Measurements from ENCODE around the gene GNB4.

GNB4 gene

DNA sequence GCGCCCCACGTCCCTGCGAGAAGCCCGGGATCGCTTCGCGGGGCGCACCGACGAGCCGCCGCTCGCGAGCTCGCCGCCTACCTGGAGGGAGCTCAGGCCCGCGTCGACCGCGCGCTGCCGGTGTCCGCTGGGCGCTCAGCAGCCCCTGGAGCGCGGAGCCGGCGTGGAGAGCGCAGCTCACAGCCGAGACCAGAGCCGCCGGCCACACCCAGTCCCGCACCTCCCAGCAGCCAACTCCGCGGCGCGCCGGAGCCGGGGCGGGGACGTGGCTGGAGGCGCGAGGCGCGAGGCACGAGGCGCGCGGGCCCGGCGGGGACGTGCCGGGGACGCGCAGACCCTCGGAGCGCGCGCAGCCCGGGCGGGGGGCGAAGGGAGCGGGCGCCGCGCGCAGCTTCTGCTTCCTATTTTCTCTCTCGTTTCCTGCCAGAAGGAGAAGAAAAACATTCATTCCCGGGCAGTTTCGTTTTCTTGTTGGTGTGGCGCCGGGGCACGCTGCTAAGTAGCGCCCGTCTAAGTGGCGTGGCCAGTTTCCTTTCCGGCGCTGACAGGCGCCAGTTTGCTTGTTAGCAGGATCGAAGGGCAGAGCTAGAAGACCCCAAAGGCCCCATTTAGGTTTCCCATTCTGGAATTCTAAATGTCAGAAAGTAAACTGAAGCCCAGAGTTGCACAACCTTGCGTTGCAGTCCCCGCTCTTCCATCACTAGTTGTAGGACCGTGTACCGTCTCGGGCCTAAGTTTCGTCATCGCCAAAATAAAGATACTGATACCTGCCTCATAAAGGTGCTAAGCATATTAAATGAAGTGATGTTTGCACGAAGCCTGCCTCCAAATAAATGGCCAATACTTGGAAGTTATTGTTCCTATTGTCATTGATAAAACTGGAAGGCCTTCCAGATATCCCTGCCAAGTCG lies at the start of gene GNB4:
GNB4 (minus strand) TSS at position 206 of the 911 bp plus-strand sequence. CDS start 25,270 bp downstream, outside the sequence.
- DNase-seq (ENCODE audit: low spot score) = peak; percentile 70

DNA sequence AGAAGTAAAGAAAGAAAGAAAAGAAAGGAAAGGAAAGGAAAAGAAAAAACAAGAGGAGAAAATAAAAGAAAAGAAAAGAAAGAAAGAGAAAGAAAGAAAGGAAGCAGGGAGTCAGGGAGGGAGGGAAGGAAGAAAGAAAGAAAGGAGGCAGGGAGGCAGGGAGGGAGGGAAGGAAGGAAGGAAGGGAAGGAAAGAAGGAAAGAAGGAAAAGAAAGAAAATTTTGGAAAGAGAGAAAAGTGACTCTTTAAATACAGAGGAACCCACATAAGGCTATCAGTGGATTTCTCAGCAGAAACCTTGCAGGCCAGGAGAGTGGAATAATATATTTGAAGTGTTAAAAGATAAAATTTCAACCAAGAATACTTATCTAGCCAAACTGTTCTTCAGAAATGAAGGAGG lies 44.2 kb upstream of the GNB4 start:
- no peak for DNase-seq (ENCODE audit: low spot score)

DNA sequence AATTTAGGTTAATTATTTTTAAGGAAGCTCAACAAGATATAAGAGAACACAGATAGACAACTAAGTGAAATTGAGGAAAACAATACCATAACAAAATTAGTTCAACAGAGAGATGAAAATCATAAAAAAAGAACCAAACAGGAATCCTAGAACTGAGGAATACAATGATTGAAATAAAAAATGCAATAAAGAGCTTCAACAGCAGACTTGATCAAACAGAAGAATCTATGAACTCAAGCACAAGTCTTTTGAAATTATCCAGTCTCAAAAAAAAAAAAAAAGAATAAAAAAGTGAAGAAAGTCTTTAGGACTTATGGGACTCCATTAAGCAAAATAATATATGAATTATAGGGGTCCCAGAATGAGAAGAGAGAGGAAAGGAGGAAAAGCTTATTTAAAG lies 42.0 kb upstream of the GNB4 start:
- no peak for DNase-seq (ENCODE audit: low spot score)

DNA sequence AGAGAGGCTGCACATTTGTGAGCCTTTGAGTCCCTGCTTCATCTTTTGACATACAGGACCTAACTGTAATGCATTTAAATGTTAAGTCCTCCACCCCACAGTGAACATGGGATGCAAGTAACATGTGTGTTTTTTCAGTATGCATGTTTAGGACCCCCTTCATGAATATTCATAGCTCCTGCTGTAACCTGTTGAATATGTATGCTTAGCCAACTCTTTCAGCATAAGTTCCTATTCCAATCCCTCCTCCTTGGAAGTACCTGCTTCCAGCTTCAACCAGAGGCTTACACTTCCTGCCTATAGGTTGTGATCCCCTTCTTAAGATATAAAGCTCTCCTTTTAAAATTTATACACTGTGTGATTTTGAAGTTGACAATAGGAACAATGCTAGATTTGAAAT lies 36.9 kb upstream of the GNB4 start:
- DNase-seq (ENCODE audit: low spot score) = no peak

DNA sequence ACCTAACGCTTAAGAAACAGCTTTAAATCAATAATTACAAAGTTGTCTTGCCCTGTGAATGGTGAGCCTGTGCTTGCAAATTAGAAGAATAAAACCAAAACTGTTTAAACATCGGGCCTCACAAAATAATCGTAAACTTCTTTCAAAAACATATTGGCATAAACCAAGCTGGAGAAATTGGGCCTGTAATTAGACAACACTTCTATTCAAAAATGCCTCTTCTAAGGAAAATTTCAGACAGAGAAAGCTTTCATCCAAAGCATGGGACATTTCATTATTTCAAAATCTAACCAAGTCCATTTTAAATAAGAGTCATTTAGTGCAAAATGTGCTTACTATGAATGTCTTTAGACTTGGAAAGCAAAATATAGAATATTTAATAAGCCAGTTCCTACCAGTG lies 35.5 kb upstream of the GNB4 start:
- DNase-seq (ENCODE audit: low spot score) = peak; percentile 35

DNA sequence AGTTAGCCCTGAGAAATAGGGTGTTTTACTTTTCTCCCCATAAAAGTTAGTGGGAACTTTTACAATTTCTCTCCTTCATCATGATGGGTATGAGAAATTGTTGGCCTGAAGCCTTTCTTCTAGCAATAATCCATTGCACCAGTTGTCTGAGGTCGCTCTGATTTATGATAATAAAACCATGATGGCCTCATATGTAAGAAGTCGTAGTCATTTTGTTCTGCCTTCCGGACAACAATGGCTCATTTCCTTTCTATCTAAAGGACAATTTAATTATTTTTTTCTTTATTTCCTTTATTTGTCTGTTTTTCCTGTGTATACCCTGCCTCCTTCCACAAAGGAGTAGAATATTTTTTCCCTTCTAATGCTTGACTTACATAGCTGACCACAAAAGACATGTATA lies 31.6 kb upstream of the GNB4 start:
- DNase-seq (ENCODE audit: low spot score) = no peak

DNA sequence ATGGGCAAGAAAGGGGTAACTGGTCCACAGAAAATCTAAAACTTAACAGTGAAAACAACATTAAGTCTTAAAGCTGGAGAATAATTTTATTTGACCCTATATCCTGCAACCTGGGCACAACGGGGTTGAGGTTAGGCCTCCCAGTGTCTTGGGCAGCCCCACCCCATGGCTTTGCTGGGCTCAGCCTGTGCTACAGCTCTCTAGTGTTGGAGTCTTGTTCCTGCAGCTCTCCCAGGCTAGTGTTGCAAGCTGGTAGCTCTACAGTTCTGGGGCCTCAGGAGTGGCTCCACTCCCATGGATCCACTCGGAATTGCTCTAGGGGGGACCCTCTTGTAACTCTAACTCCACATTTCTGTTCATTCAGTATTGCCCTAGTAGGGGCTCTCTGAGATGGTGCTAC lies 24.9 kb upstream of the GNB4 start:
- no peak for DNase-seq (ENCODE audit: low spot score)

DNA sequence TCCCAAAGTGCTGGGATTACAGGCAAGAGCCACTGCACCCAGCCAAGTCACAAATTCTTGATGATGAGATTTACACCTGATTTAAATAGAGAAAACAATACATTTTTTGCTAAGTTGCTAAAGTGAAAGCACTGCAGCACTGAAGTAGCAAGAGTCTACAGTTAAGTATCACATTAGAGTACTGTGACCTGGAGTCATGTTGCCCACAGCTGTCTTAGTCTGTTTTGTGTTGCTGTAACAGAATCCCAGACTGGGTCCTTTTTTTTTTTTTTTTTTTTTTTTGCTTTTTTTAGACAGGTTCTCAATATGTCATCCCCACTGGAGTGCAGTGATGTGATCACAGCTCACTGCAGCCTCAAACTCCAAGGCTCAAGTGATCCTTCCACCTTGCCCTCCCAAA lies 23.2 kb upstream of the GNB4 start:
- DNase-seq (ENCODE audit: low spot score) = no peak

DNA sequence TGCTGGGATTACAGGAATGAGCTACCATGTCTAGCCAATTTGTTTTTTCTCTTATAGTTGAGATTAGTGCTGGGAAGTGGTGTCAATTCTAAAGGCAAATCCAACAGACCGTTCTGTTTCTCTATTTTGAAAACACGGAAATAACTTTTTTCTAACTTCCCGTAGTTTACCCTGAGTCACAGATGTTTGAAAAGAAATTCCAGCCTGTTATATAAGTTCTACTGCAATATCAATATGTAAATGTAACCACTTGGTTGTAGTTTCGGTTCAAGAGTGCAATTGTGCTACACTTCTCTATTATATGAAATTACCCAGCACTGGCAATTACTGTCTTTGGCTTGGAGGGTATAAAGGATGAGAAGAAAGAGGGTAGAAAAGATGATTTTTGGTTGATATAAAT lies 22.3 kb upstream of the GNB4 start:
- peak; percentile 27 for DNase-seq (ENCODE audit: low spot score)

DNA sequence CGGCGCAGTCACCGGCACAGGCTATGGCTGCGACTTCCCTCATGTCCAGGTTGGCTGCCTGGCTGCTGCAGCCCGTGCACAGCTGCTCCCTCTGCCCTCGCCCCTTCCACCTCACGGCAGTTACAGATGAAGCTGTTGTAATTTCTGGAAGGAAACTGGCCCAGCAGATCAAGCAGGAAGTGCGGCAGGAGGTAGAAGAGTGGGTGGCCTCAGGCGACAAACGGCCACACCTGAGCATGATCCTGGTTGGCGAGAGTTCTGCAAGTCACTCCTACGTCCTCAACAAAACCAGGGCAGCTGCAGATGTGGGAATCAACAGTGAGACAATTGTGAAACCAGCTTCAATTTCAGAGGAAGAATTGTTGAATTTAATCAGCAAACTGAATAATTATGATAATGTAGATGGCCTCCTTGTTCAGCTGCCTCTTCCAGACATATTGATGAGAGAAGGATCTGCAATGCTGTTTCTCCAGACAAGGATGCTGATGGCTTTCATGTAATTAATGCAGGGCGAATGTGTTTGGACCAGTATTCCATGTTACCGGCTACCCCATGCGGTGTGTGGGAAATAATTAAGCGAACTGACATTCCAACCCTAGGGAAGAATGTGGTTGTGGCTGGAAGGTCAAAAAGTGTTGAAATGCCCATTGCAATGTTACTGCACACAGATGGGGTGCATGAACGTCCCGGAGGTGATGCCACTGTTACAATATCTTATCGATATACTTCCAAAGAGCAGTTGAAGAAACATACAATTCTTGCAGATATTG lies 13.2 kb upstream of the GNB4 start:
- no peak for DNase-seq (ENCODE audit: low spot score)

DNA sequence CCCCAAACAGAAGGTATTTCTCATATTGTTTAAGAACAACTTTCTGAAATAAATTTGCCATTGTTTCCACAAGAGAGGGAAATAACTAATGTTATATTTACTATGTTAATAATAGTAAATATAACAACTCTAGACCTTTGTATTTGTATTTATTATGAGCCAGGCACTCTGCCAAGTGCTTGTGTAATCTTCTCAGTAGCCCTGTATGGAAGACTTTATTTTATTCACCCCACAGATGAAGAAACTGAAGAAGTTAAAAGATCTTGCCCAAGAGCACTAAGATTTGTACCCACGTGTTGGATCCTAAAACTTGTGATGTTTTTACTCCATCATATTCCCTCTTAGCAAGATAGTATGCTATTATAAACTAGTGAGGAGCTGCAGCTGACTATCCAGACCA lies 12.0 kb upstream of the GNB4 start:
- no peak for DNase-seq (ENCODE audit: low spot score)

DNA sequence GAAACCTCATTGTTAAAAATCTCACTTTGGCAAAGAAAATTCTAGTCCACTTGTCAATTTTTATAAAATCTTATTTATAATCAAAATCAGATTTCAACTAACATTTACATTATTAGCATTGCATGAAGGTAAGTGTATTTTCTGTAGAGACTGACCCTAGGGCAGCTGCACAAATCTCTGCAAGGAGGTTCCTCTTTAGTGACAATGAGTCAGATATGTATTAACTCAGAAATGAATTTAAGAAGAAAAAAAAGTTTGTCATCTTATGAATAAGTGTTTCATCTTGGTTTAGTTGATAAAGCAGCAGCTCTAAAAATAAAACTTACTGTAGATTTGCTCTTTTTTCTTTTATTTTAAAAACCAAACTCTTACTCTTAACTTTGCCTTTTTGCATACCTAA lies 9.0 kb upstream of the GNB4 start:
- no peak for DNase-seq (ENCODE audit: low spot score)

DNA sequence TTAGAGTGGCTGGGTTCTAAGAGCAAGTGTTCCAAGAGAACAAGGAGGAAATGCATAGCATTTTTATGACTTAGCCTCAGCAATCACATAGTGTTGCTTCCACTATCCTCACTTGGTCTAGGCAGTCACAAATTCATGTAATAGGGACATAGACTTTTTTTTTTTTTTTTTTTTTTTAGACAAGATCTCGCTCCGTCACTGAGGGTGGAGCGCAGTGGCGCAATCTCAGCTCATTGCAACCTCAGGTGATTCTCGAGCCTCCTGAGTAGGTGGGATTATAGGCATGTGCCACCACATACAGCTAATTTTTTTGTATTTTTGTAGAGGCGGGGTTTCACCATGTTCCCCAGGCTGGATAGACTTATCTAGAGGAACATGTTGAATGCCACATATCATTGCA lies 4.7 kb upstream of the GNB4 start:
- no peak for DNase-seq (ENCODE audit: low spot score)

DNA sequence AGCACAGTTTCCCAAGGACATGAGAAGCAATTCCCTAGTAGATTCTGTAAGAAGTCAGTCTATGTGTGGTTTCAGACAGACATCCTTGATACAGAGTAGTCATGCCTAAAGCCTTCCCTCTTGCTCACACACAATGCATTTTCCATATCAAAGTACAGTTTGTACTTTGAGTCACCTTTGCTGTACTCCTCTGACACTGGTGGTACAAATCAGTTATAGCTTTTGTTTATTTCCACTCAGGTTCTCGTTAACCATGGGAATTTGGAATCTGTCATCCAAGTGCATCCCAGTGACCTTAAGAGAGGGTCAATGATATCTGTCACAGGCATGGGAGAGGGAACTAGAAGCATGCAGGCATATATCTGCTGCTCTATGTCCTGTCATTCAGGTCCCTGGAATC lies 3.6 kb upstream of the GNB4 start:
- no peak for DNase-seq (ENCODE audit: low spot score)

DNA sequence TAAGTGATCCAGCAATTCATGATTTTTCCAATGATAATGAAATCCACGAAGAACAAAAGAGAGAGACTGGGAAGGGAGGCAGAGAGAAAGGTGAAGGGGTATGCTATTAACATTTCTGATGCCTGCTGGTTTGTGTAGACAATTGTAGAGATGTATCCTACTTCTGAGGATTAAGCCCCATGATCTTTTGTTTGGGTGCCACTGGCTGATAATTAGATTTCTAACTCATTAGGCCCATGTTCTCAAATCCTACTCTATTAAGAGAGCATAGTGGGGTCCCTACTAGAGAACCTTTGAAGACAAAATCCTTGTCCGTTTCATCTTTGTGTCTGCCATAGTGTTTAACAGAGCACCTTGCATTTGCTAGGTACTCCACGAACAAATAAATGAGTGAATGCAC lies 2.7 kb upstream of the GNB4 start:
- no peak for DNase-seq (ENCODE audit: low spot score)

DNA sequence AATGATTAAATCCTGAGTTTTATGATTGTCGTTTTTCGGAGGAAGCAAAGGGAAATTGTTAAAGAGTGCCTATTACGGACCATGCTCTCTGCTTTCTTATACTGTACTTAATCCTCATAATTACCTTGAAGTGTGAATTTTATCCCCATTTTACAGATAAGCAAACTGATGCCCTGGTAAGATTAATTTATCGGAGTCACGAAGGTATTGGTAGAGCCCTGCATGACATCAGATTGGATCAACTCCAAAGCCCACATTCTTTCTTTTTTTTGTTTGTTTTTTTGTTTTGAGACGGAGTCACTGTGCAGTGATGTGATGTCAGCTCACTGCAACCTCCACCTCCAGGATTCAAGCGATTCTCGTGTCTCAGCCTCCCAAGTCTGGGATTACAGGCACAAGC lies 1.6 kb upstream of the GNB4 start:
- no peak for DNase-seq (ENCODE audit: low spot score)

DNA sequence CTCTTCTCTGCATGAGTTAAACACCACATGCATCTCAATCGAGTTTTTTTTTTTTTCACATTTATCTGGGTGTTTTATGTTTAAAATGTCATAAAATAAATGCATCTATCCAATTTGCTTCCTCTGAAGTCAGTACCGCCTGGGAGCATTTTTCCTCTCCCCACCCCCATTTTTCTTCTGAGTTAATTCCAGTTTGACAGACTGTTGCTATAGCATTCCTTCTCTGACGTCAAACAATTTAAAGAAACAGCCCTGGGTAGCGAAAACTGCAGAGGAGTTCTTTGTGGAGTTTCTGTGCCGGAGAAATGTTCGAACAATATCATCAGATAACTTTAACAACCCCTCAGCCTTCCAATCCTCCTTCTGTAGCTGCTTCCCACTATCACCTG lies 900 bp upstream of the GNB4 start:
- DNase-seq (ENCODE audit: low spot score) = no peak

DNA sequence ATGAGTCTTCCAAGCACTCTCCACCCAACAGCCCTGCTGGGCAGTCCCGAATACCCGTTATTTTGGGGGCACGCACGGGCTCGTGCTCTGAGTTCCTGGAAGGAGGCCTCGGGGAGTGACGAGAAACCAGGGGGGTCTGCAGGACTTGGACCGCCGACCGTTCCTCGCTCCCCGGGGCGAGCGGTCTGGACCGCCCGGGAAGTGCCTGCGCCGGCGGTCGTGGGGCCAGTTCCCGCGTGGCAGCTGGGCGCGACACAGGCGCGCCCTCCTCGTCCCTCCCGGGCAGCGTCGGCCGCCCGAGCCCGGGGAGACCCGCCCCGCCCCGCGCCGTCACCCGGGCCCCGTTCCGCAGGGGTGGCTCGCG lies 387 bp downstream of the GNB4 start:
- peak; percentile 28 for DNase-seq (ENCODE audit: low spot score)

DNA sequence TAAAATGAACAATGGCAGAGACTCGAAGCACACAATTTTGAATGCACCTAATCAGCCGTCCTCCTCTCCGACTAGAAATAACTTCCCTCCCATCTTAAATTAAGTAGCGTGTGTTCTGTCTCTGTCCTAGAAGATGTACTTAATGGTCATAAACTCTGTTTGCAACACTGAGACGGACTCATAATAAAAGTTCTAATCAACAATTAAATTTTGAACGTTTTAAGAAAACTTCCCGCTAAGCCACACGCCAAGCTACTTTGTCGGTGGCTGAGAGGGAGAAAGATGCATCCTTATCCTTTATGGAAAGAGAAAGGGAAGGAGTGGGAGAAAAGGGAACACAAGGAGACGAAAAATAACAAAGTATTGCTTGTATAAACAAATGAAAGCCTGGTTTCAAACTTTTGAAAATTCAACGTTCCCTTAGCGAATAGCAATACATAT lies 989 bp downstream of the GNB4 start:
- DNase-seq (ENCODE audit: low spot score) = peak; percentile 36

DNA sequence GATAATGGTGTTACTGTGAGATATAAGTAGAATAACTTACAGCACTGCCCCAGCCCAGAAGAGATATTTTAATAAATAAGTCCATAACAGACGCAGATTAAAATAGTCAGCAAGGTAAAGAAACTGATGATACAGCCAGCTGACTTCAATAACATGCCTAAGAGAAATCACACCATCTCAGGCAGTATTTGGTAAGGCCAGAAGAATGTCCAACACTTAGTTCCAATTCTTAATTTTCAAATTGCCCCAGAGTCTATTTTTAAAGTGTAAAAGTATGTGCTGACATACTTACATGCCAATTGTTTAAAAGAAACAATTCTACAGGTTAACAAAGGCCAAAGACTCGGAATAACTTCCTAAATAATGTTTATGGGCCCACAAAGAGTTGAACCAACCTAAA lies 1.6 kb downstream of the GNB4 start:
- no peak for DNase-seq (ENCODE audit: low spot score)

DNA sequence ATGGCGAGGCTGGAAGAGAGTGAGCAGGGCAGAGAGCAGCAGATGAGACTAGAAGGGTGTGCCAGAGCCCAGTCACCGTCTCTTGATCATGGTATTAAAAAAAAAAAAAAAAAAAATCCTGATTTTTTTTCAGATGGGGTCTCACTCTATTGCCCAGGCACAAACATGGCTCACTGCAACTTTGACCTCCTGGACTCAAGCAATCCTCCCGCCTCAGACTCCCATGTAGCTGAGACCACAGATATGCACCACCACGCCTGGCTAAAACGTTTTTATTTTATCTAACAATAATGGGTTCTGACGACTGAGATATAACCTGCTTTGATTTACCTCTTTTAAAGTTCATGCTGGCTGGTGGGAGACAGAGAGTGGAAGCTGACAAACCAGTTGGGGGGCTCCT lies 4.0 kb downstream of the GNB4 start:
- no peak for DNase-seq (ENCODE audit: low spot score)

DNA sequence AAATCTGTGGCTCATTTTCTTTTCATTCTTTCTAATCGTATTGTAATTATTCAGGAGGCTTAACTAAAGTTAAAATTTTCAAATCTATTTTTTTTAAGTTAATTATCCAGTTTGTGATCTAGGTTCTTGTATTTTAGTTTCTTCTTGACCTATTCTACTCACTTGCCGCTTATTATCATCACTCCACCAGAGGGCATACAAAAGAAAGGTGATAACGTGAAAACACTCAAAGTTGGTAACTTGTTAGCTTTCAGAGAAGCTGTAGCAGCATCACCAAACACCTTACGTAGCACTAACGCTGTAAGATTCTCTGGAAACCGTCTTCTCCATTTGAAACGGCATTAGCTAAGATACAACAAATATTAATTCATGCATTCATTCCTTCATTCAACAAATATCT lies 4.8 kb downstream of the GNB4 start:
- DNase-seq (ENCODE audit: low spot score) = no peak

DNA sequence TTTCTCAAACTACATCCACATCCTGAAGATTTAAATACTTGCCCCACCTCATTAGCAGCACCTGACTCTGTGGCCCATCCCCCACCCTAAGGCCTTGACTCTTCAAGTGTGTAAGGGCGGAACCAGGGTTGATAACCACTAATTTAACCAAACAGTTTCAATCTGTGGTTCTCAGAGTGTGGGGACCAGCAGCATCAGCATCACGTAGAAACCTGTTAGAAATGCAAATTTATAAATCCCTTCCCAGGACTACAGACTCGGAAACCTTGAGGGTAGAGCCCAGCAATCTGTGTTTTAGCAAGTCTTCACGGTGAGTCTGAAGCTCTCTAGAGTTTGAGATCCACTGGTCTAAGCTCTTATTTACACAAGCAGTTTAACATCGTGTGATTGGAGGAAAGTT lies 12.4 kb downstream of the GNB4 start:
- no peak for DNase-seq (ENCODE audit: low spot score)

DNA sequence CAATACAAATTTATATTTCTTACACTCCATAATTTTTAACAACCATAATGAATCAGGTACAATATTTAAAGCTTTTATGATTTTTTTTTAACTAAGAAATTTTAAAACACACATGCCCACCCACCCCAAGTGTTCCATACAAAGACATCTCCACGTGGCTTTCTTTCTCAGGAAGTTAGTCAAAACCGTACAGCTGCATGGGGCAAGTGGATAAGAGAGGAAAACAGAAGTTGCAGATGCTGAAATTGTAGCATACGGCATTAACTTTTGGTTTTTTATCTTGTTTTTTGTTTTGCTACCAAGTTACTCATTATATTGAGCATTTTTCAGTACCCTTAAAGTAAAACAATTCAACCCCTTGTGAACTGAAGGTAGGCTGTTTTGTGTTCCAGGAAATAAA lies 14.8 kb downstream of the GNB4 start:
- DNase-seq (ENCODE audit: low spot score) = peak; percentile 48

Data from pons (tissue), 1 donor.